H1 (cell line): ENCODE measurements around the gene OPCML. TPM values are rescaled to one million over a fixed set of nuclear protein-coding genes. Genes with fewer than 3 reads are reported as not detected.

Source experiments
- CTCF ChIA-PET: fragments of 300-600 bp; sonication (Branson Sonifier 250); formaldehyde crosslinking; loops from one replicate; lab custom pipeline; 2021; ENCODE audit not compliant: partially characterized antibody; lab: Charles Lee
- POLR2A ChIA-PET: fragments of 300-600 bp; sonication (Branson Sonifier 250); formaldehyde crosslinking; loops from one replicate; lab custom pipeline; 2021; ENCODE audit warnings: inconsistent platforms; ENCODE audit not compliant: partially characterized antibody; lab: Charles Lee
- DNase-seq, 2 experiments: peaks; one replicate each; pipeline versions ENCODE4 v3.0.0 to v3.0.0-alpha.2; 2010 to 2022; ENCODE audit warnings: low spot score in 2 of 2, low read depth in 1 of 2, mixed read lengths in 1 of 2
- FAIRE-seq: peaks from 2 replicates; lab custom pipeline; 2011; peaks lifted over from hg19 to GRCh38; lab: Jason Lieb, UNC
- H2AFZ ChIP-seq: 2 replicates; pipeline ENCODE4 v1.8.1; 2012; ENCODE audit warnings: low read length, inconsistent platforms
- H2AK5ac ChIP-seq: 2 replicates; pipeline ENCODE4 v1.6.1; 2013; ENCODE audit warnings: low read depth, low read length
- H2BK120ac ChIP-seq: replicated peaks from 2 replicates; pipeline ENCODE3; 2013; ENCODE audit warnings: low read depth, low read length, inconsistent platforms
- H2BK12ac ChIP-seq: 2 replicates; pipeline ENCODE4 v1.6.1; 2013; ENCODE audit warnings: low read depth, low read length
- H2BK15ac ChIP-seq: 2 replicates; pipeline ENCODE4 v1.6.1; 2013; ENCODE audit warnings: low read length
- H2BK20ac ChIP-seq: 2 replicates; pipeline ENCODE4 v1.6.1; 2013; ENCODE audit warnings: low read length
- H2BK5ac ChIP-seq: 2 replicates; pipeline ENCODE4 v1.6.1; 2013; ENCODE audit warnings: low read depth, low read length
- H3K14ac ChIP-seq: 2 replicates; pipeline ENCODE4 v1.6.1; 2013; ENCODE audit warnings: inconsistent platforms; ENCODE audit not compliant: insufficient read length
- H3K18ac ChIP-seq: 2 replicates; pipeline ENCODE4 v1.6.1; 2013; ENCODE audit warnings: low read length; ENCODE audit errors: extremely low read depth
- H3K23ac ChIP-seq: 2 replicates; pipeline ENCODE4 v1.6.1; 2013; ENCODE audit warnings: inconsistent platforms; ENCODE audit not compliant: insufficient read length
- H3K23me2 ChIP-seq: 2 replicates; pipeline ENCODE4 v1.6.1; 2013; ENCODE audit warnings: low read depth, low read length
- H3K27ac ChIP-seq: 2 replicates; pipeline ENCODE4 v1.6.1; 2011; ENCODE audit warnings: low read depth, low read length, inconsistent platforms
- H3K27me3 ChIP-seq, 4 experiments: replicated peaks in 1 of 4; 1 replicate in 1 of 4; 2 replicates in 3 of 4; pipeline versions ENCODE4 v1.6.1 to v1.8.1; 2011 to 2013; ENCODE audit warnings: low read length in 3 of 4, mild to moderate bottlenecking in 3 of 4, inconsistent platforms in 2 of 4, mixed read lengths in 2 of 4, moderate library complexity in 1 of 4; ENCODE audit not compliant: control insufficient read depth in 3 of 4, insufficient read depth in 3 of 4; ENCODE audit errors: extremely low read depth in 1 of 4
- H3K36me3 ChIP-seq, 4 experiments: 2 replicates each; pipeline versions ENCODE4 v1.6.1 to v1.8.1; 2011 to 2013; ENCODE audit warnings: mild to moderate bottlenecking in 4 of 4, low read length in 3 of 4, moderate library complexity in 2 of 4, control low read depth in 1 of 4, inconsistent platforms in 1 of 4; ENCODE audit not compliant: insufficient read depth in 4 of 4, control insufficient read depth in 2 of 4
- H3K4ac ChIP-seq: replicated peaks from 2 replicates; pipeline ENCODE3; 2013; ENCODE audit warnings: low read length, low read depth, mixed read lengths, inconsistent platforms; ENCODE audit not compliant: insufficient read length
- H3K4me1 ChIP-seq, 4 experiments: replicated peaks in 1 of 4; 1 replicate in 1 of 4; 2 replicates in 3 of 4; pipeline versions ENCODE4 v1.6.1 to v1.8.1; 2011 to 2013; ENCODE audit warnings: low read length in 3 of 4, inconsistent platforms in 2 of 4, mixed read lengths in 1 of 4; ENCODE audit not compliant: insufficient read depth in 4 of 4, control insufficient read depth in 3 of 4
- H3K4me2 ChIP-seq, 2 experiments: 2 replicates each; pipeline versions ENCODE4 v1.6.1 to v1.8.1; 2011 to 2013; ENCODE audit warnings: low read depth in 2 of 2, low read length in 2 of 2, control low read depth in 1 of 2, inconsistent platforms in 1 of 2, mild to moderate bottlenecking in 1 of 2; ENCODE audit not compliant: insufficient read depth in 1 of 2
- H3K4me3 ChIP-seq, 4 experiments: fragments of 200-600, 300-600 bp in 1 of 4; sonication (generic), shearing (Covaris generic), sonication (Bioruptor Twin) in 1 of 4; 2 replicates each; pipeline versions ENCODE4 v1.5.1 to v1.8.1; 2011 to 2016; ENCODE audit warnings: low read length in 4 of 4, low read depth in 3 of 4, control low read depth in 2 of 4, inconsistent platforms in 2 of 4, mild to moderate bottlenecking in 2 of 4, mixed read lengths in 1 of 4, moderate library complexity in 1 of 4; ENCODE audit not compliant: insufficient read depth in 2 of 4; ENCODE audit errors: extremely low read depth in 1 of 4
- H3K56ac ChIP-seq: replicated peaks from 2 replicates; pipeline ENCODE3; 2013; ENCODE audit warnings: low read depth, mild to moderate bottlenecking, mixed read lengths, low read length, inconsistent platforms; ENCODE audit not compliant: insufficient read length
- H3K79me1 ChIP-seq: 2 replicates; pipeline ENCODE4 v1.6.1; 2013; ENCODE audit warnings: low read depth, low read length, control low read depth
- H3K79me2 ChIP-seq, 2 experiments: 2 replicates each; pipeline versions ENCODE4 v1.6.1 to v1.8.1; 2012 to 2013; ENCODE audit warnings: low read length in 2 of 2, mild to moderate bottlenecking in 2 of 2, inconsistent platforms in 1 of 2; ENCODE audit not compliant: insufficient read depth in 2 of 2, control insufficient read depth in 1 of 2
- H3K9ac ChIP-seq, 4 experiments: replicated peaks in 1 of 4; 1 replicate in 1 of 4; 2 replicates in 3 of 4; pipeline versions ENCODE4 v1.6.1 to v1.8.1; 2011 to 2013; ENCODE audit warnings: low read depth in 3 of 4, low read length in 3 of 4, control low read depth in 2 of 4, mild to moderate bottlenecking in 2 of 4, moderate library complexity in 2 of 4, inconsistent platforms in 1 of 4; ENCODE audit errors: extremely low read depth in 1 of 4
- H3K9me3 ChIP-seq, 2 experiments: 2 replicates each; pipeline versions ENCODE4 v1.6.1 to v1.8.1; 2012 to 2013; ENCODE audit warnings: mild to moderate bottlenecking in 2 of 2, moderate library complexity in 2 of 2, control low read depth in 1 of 2, inconsistent platforms in 1 of 2, low read depth in 1 of 2, low read length in 1 of 2, mixed read lengths in 1 of 2; ENCODE audit not compliant: insufficient read depth in 2 of 2
- H4K20me1 ChIP-seq, 2 experiments: replicated peaks in 1 of 2; 2 replicates each; pipeline versions ENCODE3 to v1.8.1; 2011 to 2013; ENCODE audit warnings: inconsistent platforms in 2 of 2, low read length in 2 of 2, mild to moderate bottlenecking in 1 of 2; ENCODE audit not compliant: insufficient read depth in 2 of 2, control insufficient read depth in 1 of 2
- H4K5ac ChIP-seq: 2 replicates; pipeline ENCODE4 v1.6.1; 2013; ENCODE audit warnings: low read length, low read depth, mixed read lengths, inconsistent platforms; ENCODE audit not compliant: insufficient read length
- H4K8ac ChIP-seq: 2 replicates; pipeline ENCODE4 v1.8.0; 2013; ENCODE audit warnings: mild to moderate bottlenecking, moderate library complexity, low read length, inconsistent platforms; ENCODE audit not compliant: insufficient read depth; ENCODE audit errors: extremely low read depth
- H4K91ac ChIP-seq: replicated peaks from 2 replicates; pipeline ENCODE3; 2013; ENCODE audit warnings: low read length, mixed read lengths, inconsistent platforms; ENCODE audit not compliant: insufficient read length
- CBX5 ChIP-seq: fragments of 300-800, 300-1000 bp; sonication (generic); IDR thresholded peaks from 2 replicates; pipeline ENCODE4 v1.7.1; 2016; ENCODE audit warnings: antibody characterized with exemption, low read length, low read depth
- SP4 ChIP-seq: IDR thresholded peaks from 2 replicates; pipeline ENCODE4 v1.6.1; 2012; ENCODE audit warnings: low read length, inconsistent platforms
- WGBS, 2 experiments: shearing (Covaris generic) in 1 of 2; methylation state at CpG; one replicate each; pipeline versions ENCODE4 v1.1.6 to v1.1.7; 2013 to 2015; ENCODE audit warnings: low lambda C conversion rate in 2 of 2, mixed read lengths in 2 of 2, inconsistent platforms in 1 of 2, low coverage in 1 of 2, missing lambda C conversion rate in 1 of 2; ENCODE audit not compliant: insufficient replicate concordance in 2 of 2, insufficient coverage in 1 of 2, insufficient read length in 1 of 2; ENCODE audit errors: extremely low coverage in 1 of 2, missing lambda C conversion rate in 1 of 2; 5-methylcytosine and 5-hydroxymethylcytosine counted together
- polyA plus RNA-seq, 7 experiments: library from polyadenylated mRNA; depleted of rRNA in 3 of 7; stranded (reverse) in 5 of 7; unstranded in 2 of 7; fragments of >200 nt in 5 of 7; fragments of 200-250 nt in 2 of 7; gene quantifications; 1 replicate in 5 of 7; 2 replicates in 1 of 7; 4 replicates in 1 of 7; pipeline versions ENCODE4 v1.2.1 to v1.2.3, GENCODE V29; 2011 to 2013; ENCODE audit warnings: missing spikeins in 2 of 7, mixed read lengths in 2 of 7
- total RNA-seq: library from RNA; stranded (reverse); fragmentation: NEBNext Ultra II Directional; extraction: Animal tissue kit (Norgen Biotek cat#: 25700); gene quantifications from 2 replicates; pipeline ENCODE4 v1.2.1, GENCODE V29; 2021

Gene OPCML
- total and polyA plus RNA-seq, 2 of the 8 experiments (the other 6 are each of a cell fraction or from before 2014, with no cell fraction given), result 2.3 to 3.1 TPM

- no peaks in the 10 kb centered on the region for H3K79me2 ChIP-seq
Observed at GRCh38 chr11:132811649-132812048, 720.7 kb downstream of the OPCML start.

More at GRCh38 chr11:132811649-132812048, 720.7 kb downstream of the OPCML start:
- TF ChIP-seq SP4, result no peak
- no peak for TF ChIP-seq CBX5
- no peak overlapping the region for H3K27ac ChIP-seq
- ChIA-PET CTCF (interaction anchor here (1.3 kb wide), 1 partner anchor 511 kb away, joined by 3 read pairs; no protein-coding TSS in a partner anchor), POLR2A (no interaction called here)
- H2BK5ac ChIP-seq, result no peak overlapping the region
- no peak overlapping the region for H3K9ac ChIP-seq
- FAIRE-seq (no peak), DNase-seq (no peak)
- H3K23me2 ChIP-seq, result no peaks in the 10 kb centered on the region
- no peak overlapping the region for H2BK120ac ChIP-seq
- H2AK5ac ChIP-seq, result no peak overlapping the region
- H2BK15ac ChIP-seq, result no peak overlapping the region
- H4K20me1 ChIP-seq, result no peaks in the 10 kb centered on the region
- no peak overlapping the region for H2BK20ac ChIP-seq
- H3K4ac ChIP-seq, result no peak overlapping the region
- no peaks in the 10 kb centered on the region for H3K79me1 ChIP-seq
- H3K14ac ChIP-seq, result no peak overlapping the region
- H3K56ac ChIP-seq, result no peak overlapping the region
- no peak overlapping the region for H3K18ac ChIP-seq
- no peak overlapping the region for H3K4me3 ChIP-seq
- H2BK12ac ChIP-seq, result no peak overlapping the region
- H4K8ac ChIP-seq, result no peak overlapping the region
- 94% methylated on average over 6 of the region's 6 CpGs; no CpG with 5 or more reads in 1 of the 2 experiments for WGBS, 2 experiments
- H3K27me3 ChIP-seq, result no peaks in the 10 kb centered on the region
- H4K5ac ChIP-seq, result no peak overlapping the region
- H3K36me3 ChIP-seq, result no peaks in the 10 kb centered on the region
- no peaks in the 10 kb centered on the region; a peak in 1 of 7 replicates for H3K4me1 ChIP-seq
- no peak overlapping the region for H3K23ac ChIP-seq
- H2AFZ ChIP-seq, result no peak overlapping the region
- no peak overlapping the region for H3K4me2 ChIP-seq
- no peak overlapping the region for H4K91ac ChIP-seq
- H3K9me3 ChIP-seq, result no peaks in the 10 kb centered on the region
